CD4-positive, alpha-beta T cell (primary cell): ENCODE results near the gene UGGT2. TPM values are rescaled to one million over a fixed set of nuclear protein-coding genes. Genes with fewer than 3 reads are reported as not detected.

ENCODE experiments used
- ATAC-seq: fragments of 200-7000 bp; cut with Tn5 transposase; one replicate; pipeline ENCODE4 v1.10.0; 2022; ENCODE audit warnings: mild to moderate bottlenecking; ENCODE audit not compliant: poor library complexity
- CTCF ChIA-PET: fragments of 350-600 bp; sonication (Branson Sonifier 250); formaldehyde crosslinking; loops from one replicate; lab custom pipeline; 2021; ENCODE audit warnings: antibody characterized with exemption, inconsistent platforms; lab: Charles Lee
- POLR2A ChIA-PET: fragments of 350-600 bp; sonication (Branson Sonifier 250); formaldehyde crosslinking; loops from one replicate; lab custom pipeline; 2021; ENCODE audit warnings: antibody characterized with exemption, inconsistent platforms; lab: Charles Lee
- DNase-seq, 14 experiments: peaks; one replicate each; pipeline ENCODE4 v3.0.0-alpha.2; 2013 to 2020; ENCODE audit warnings: mixed read lengths in 2 of 14
- H3K27ac ChIP-seq, 2 donors: one replicate each; pipeline versions ENCODE4 v1.5.1 to v1.7.0; 2013; ENCODE audit warnings: low read length in 2 of 2, low read depth in 1 of 2, mild to moderate bottlenecking in 1 of 2
- H3K27me3 ChIP-seq, 2 experiments: 1 replicate in 1 of 2; 2 replicates in 1 of 2; pipeline versions ENCODE4 v1.6.1 to v1.7.0; 2013; ENCODE audit warnings: low read length in 2 of 2, control low read depth in 1 of 2, mild to moderate bottlenecking in 1 of 2, moderate library complexity in 1 of 2; ENCODE audit not compliant: insufficient read depth in 2 of 2, control insufficient read depth in 1 of 2
- H3K36me3 ChIP-seq: one replicate; pipeline ENCODE4 v1.6.1; 2013; ENCODE audit warnings: low read length, control low read depth; ENCODE audit not compliant: insufficient read depth
- H3K4me1 ChIP-seq: one replicate; pipeline ENCODE4 v1.6.1; 2013; ENCODE audit warnings: low read length, control low read depth; ENCODE audit not compliant: insufficient read depth
- H3K4me3 ChIP-seq: one replicate; pipeline ENCODE4 v1.5.1; 2013; ENCODE audit warnings: mild to moderate bottlenecking, low read length, moderate library complexity
- H3K9me3 ChIP-seq, 2 experiments: 1 replicate in 1 of 2; 2 replicates in 1 of 2; pipeline versions ENCODE4 v1.6.1 to v1.7.0; 2013; ENCODE audit warnings: low read length in 2 of 2, mild to moderate bottlenecking in 2 of 2, control low read depth in 1 of 2, moderate library complexity in 1 of 2; ENCODE audit not compliant: control insufficient read depth in 1 of 2, insufficient read depth in 1 of 2
- H3K27ac Mint-ChIP-seq: one replicate; pipeline ENCODE4 v1.8.0; 2020; ENCODE audit warnings: mixed read lengths
- H3K27me3 Mint-ChIP-seq: one replicate; pipeline ENCODE4 v1.8.0; 2021; ENCODE audit warnings: mixed read lengths
- H3K36me3 Mint-ChIP-seq: one replicate; pipeline ENCODE4 v1.8.0; 2021; ENCODE audit warnings: low read depth, mixed read lengths
- H3K4me1 Mint-ChIP-seq: one replicate; pipeline ENCODE4 v1.8.0; 2021; ENCODE audit warnings: low read depth, mixed read lengths
- H3K4me3 Mint-ChIP-seq: one replicate; pipeline ENCODE4 v1.8.0; 2020; ENCODE audit warnings: mild to moderate bottlenecking, mixed read lengths
- H3K9me3 Mint-ChIP-seq: one replicate; pipeline ENCODE4 v1.8.0; 2020; ENCODE audit warnings: mixed read lengths
- intact Hi-C, 2 experiments: fragments of 100-400 bp; cut with DNase I in 1 of 2; cut with micrococcal nuclease in 1 of 2; formaldehyde crosslinking; loops; one replicate each; pipeline versions ENCODE4 v1.15.1 to v1.9.0; 2023 to 2025; cut with DNase I, micrococcal nuclease
- total RNA-seq, 174 experiments: library from RNA in 2 of 174; stranded (reverse) in 2 of 174; gene quantifications; one replicate each; pipeline ENCODE4 v1.2.3 and lab custom pipeline; 2021 to 2026
- TF ChIP-seq, protein P1 (sequence below): fragments of 200-600 bp; IDR thresholded peaks from one replicate; pipeline ENCODE4 v1.8.0; 2022; ENCODE audit warnings: antibody characterized with exemption, mild to moderate bottlenecking

The UGGT2 gene
- total RNA-seq, 2 experiments from 2014 or later = 0.38 TPM; not detected in 1

DNA sequence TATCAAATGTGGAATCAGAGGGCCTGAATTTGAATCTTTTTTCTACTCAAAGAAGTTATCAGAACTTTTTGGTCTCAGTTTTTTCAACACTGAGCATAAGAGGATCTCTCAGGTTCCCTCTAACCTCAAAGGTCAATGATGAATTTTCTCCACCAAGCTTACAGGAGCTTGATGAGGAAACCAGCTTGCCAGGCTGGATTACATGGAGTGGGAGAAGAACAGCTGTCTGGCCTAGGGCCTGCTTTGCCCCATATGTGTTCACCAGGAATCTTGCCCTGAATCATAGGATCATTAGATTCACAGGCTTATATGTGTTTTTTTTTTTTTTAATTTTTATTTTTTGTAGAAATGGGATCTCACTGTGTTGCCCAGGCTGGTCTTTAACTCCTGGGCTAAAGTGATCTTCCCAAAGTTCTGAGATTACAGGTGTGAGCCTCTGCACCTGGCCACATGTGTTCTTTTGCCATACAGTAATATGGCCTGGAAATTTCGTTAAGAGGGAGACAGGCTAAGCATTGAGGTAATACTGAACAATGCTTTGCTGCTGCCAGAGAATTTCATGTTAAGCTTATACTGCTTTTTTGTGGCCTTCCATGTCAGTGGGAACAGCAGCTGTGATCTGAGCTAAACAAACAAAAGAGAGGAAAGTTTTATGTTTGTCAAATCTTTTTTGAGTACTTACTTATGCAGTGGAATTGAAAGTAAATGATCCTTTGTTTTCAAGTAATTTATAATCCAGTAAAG lies 265.7 kb downstream of the UGGT2 start:
- H3K36me3 Mint-ChIP-seq = peaks cover 76% of the 10 kb centered on the region
- H3K27ac Mint-ChIP-seq = no peak overlapping the region
- H3K4me3 ChIP-seq = no peak overlapping the region
- H3K27ac ChIP-seq = no peak overlapping the region
- no peaks in the 10 kb centered on the region for H3K27me3 Mint-ChIP-seq
- ChIA-PET POLR2A (no interaction called here), CTCF (interaction anchor here (0.6 kb wide), 1 partner anchor 755 kb away, joined by 3 read pairs; no protein-coding TSS in a partner anchor)
- no peaks in the 10 kb centered on the region for H3K4me1 Mint-ChIP-seq
- peaks cover 57% of the 10 kb centered on the region for H3K36me3 ChIP-seq
- no peak for DNase-seq
- H3K4me3 Mint-ChIP-seq = no peak overlapping the region
- intact Hi-C loops = no loop called here
- H3K9me3 ChIP-seq = no peaks in the 10 kb centered on the region
- peaks cover 6% of the 10 kb centered on the region for H3K9me3 Mint-ChIP-seq
- H3K27me3 ChIP-seq = no peaks in the 10 kb centered on the region
- TF ChIP-seq, protein P1, sequence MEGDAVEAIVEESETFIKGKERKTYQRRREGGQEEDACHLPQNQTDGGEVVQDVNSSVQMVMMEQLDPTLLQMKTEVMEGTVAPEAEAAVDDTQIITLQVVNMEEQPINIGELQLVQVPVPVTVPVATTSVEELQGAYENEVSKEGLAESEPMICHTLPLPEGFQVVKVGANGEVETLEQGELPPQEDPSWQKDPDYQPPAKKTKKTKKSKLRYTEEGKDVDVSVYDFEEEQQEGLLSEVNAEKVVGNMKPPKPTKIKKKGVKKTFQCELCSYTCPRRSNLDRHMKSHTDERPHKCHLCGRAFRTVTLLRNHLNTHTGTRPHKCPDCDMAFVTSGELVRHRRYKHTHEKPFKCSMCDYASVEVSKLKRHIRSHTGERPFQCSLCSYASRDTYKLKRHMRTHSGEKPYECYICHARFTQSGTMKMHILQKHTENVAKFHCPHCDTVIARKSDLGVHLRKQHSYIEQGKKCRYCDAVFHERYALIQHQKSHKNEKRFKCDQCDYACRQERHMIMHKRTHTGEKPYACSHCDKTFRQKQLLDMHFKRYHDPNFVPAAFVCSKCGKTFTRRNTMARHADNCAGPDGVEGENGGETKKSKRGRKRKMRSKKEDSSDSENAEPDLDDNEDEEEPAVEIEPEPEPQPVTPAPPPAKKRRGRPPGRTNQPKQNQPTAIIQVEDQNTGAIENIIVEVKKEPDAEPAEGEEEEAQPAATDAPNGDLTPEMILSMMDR = no peak
- H3K4me1 ChIP-seq = no peaks in the 10 kb centered on the region
- no peak for ATAC-seq

DNA sequence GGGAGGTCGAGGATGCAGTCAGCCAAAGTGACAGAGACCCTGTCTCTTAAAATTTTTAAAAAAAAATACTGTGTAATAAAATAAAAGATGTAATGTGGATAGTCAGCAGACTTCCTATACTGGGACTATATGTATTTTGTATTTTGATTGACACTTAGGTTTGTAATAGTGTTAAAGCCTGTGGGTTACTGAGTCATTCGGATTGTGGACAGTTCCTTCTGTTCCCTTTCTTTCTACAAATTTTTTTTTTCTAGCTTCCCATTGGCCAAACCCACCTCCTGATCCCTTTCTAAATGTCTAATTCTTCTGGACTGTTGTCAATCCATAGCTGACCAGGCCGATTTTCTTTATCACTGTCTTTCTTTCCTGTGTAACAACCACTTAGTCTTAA lies 268.3 kb downstream of the UGGT2 start:
- ChIA-PET CTCF (no interaction called here), POLR2A (no interaction called here)
- ATAC-seq = no peak
- TF ChIP-seq, protein P1 = no peak
- no peaks in the 10 kb centered on the region for H3K4me1 Mint-ChIP-seq
- H3K27ac Mint-ChIP-seq = no peak overlapping the region
- no peak overlapping the region for H3K4me3 Mint-ChIP-seq
- no peak for DNase-seq
- H3K4me3 ChIP-seq = no peak overlapping the region
- H3K27me3 ChIP-seq = no peaks in the 10 kb centered on the region
- peaks cover 6% of the 10 kb centered on the region for H3K9me3 Mint-ChIP-seq
- no peak overlapping the region for H3K27ac ChIP-seq
- H3K4me1 ChIP-seq = no peaks in the 10 kb centered on the region
- peaks cover 50% of the 10 kb centered on the region for H3K36me3 Mint-ChIP-seq
- intact Hi-C loops = no loop called here
- H3K9me3 ChIP-seq = peaks cover 0 to 6% of the 10 kb centered on the region in 2 experiments
- no peaks in the 10 kb centered on the region for H3K27me3 Mint-ChIP-seq
- H3K36me3 ChIP-seq = peaks cover 51% of the 10 kb centered on the region

DNA sequence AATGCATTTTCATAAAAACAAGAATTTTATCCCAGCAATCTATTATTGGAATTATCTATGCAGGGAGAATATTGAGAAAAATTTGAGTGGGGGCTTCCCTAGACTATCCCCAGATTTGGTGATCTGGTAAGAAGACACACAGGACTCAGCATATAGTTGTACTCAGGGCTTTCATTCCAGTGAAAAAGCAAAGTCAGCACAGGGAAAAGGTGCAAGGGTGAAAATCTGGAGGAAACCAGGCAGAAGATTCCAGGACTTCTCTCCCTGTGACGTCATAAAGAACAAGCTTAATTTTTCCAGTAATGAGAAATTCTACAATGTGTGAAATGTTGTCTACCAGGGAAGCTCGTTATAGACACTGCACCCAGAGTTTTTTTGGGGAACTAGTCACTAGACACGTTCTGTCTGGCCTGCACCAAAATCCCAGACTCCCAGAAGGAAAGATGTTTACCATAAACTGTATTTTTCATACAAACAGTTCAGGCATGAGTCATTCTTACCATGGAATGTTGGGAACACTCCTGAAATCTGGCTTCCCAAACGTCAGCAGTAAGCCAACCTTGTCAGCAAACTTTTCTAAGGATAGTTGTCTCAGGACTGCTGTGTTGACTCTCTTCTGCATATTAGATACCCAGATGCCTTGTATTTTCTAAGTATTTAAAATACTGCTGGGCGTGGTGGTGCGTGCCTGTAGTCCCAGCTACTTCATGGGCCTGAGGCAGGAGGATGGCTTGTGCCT lies 268.9 kb downstream of the UGGT2 start:
- TF ChIP-seq, protein P1 = no peak
- peaks cover 0 to 6% of the 10 kb centered on the region in 2 experiments for H3K9me3 ChIP-seq
- H3K27ac ChIP-seq = no peak overlapping the region
- no peak overlapping the region for H3K4me3 ChIP-seq
- Mint-ChIP-seq H3K4me3 (no peak overlapping the region), H3K36me3 (peaks cover 44% of the 10 kb centered on the region), H3K4me1 (no peaks in the 10 kb centered on the region), H3K9me3 (peaks cover 6% of the 10 kb centered on the region), H3K27ac (no peak overlapping the region), H3K27me3 (no peaks in the 10 kb centered on the region)
- intact Hi-C loops = no loop called here
- H3K27me3 ChIP-seq = no peaks in the 10 kb centered on the region
- no peak for DNase-seq
- ATAC-seq = no peak
- POLR2A ChIA-PET = no interaction called here
- CTCF ChIA-PET = no interaction called here
- H3K4me1 ChIP-seq = no peaks in the 10 kb centered on the region
- peaks cover 55% of the 10 kb centered on the region for H3K36me3 ChIP-seq
